Calu3 (cell line): ENCODE results near the gene RBFOX2. TPM values are rescaled to one million over a fixed set of nuclear protein-coding genes. Genes with fewer than 3 reads are reported as not detected.

Experiments
- Bru-seq: library from RNA; stranded (reverse); fragments of 400-500 nt; gene quantifications from one replicate; lab custom pipeline; 2021; lab: Mats Ljungman, UMichigan
- BruChase-seq, 2 experiments: library from RNA; stranded (reverse); fragments of 400-500 nt; gene quantifications; one replicate each; lab custom pipeline; 2021; lab: Mats Ljungman, UMichigan
- BruUV-seq: library from RNA; stranded (reverse); fragments of 400-500 nt; replicated peaks from 2 replicates; lab custom pipeline; 2021; lab: Mats Ljungman, UMichigan
- CTCF ChIA-PET: fragments of 300-600 bp; sonication (Branson Sonifier 250); formaldehyde crosslinking; loops from one replicate; lab custom pipeline; 2022; ENCODE audit warnings: antibody characterized with exemption; lab: Charles Lee
- DNase-seq: peaks from one replicate; pipeline ENCODE4 v3.0.0; 2022
- H3K27ac Mint-ChIP-seq: one replicate; pipeline ENCODE4 v1.8.0; 2022; ENCODE audit warnings: mixed read lengths; ENCODE audit not compliant: unreplicated experiment
- H3K27me3 Mint-ChIP-seq: one replicate; pipeline ENCODE4 v1.8.0; 2022; ENCODE audit warnings: mixed read lengths; ENCODE audit not compliant: unreplicated experiment
- H3K36me3 Mint-ChIP-seq: one replicate; pipeline ENCODE4 v1.8.0; 2022; ENCODE audit warnings: mild to moderate bottlenecking, moderate library complexity, mixed read lengths; ENCODE audit not compliant: insufficient read depth, unreplicated experiment
- H3K4me1 Mint-ChIP-seq: one replicate; pipeline ENCODE4 v1.8.0; 2022; ENCODE audit warnings: mild to moderate bottlenecking, low read depth, mixed read lengths; ENCODE audit not compliant: unreplicated experiment
- H3K4me3 Mint-ChIP-seq: one replicate; pipeline ENCODE4 v1.8.0; 2022; ENCODE audit warnings: mild to moderate bottlenecking, low read depth, moderate library complexity, mixed read lengths; ENCODE audit not compliant: unreplicated experiment
- H3K9me3 Mint-ChIP-seq: one replicate; pipeline ENCODE4 v1.8.0; 2022; ENCODE audit warnings: low read depth, mixed read lengths; ENCODE audit not compliant: unreplicated experiment
- CTCF ChIP-seq: fragments of 200-600 bp; IDR thresholded peaks from one replicate; pipeline ENCODE4 v1.8.0; 2022; ENCODE audit warnings: antibody characterized with exemption; ENCODE audit not compliant: unreplicated experiment
- intact Hi-C: fragments of 100-400 bp; cut with micrococcal nuclease; formaldehyde crosslinking; loops from one replicate; pipeline ENCODE4 v1.10.0; 2022; ENCODE audit not compliant: unreplicated experiment
- long read RNA-seq: library from polyadenylated mRNA; stranded (forward); transcript quantifications from one replicate; pipeline ENCODE4 v2.0.0, GENCODE V29; 2022
- total RNA-seq: library from RNA; stranded (reverse); gene quantifications from 2 replicates; pipeline ENCODE4 v1.2.3, GENCODE V29; 2022

RBFOX2 gene
- total RNA-seq (63.1 and 64.1 TPM in 2 replicates), Bru-seq, nascent RNA (percentile 90 among the genes with signal in this experiment), BruChase-seq, experiment 1, labeled RNA remaining after a 6-hour chase (percentile 82 among the genes with signal in this experiment), BruChase-seq, experiment 2, labeled RNA remaining after a 2-hour chase (percentile 81 among the genes with signal in this experiment)
- long read RNA-seq, partial matches to known transcripts = 0 of 269 reads
- long read RNA-seq, other reads (novel, unspliced or antisense) = 261 of 269 reads

- CTCF ChIA-PET = interaction anchor here (0.5 to 2.0 kb wide), 7 partner anchors 20 to 96 kb away, joined by 3 to 31 read pairs (median 6); no protein-coding TSS in a partner anchor
- peak; percentile 98 for DNase-seq
- Mint-ChIP-seq H3K4me1 (peaks cover 31% of the 10 kb centered on the region), H3K9me3 (no peaks in the 10 kb centered on the region), H3K27ac (peak within 1 kb of the TSS; percentile 74), H3K4me3 (peak within 1 kb of the TSS; percentile 87), H3K27me3 (no peaks in the 10 kb centered on the region), H3K36me3 (peaks cover 29% of the 10 kb centered on the region)
- intact Hi-C loops = loop anchor here (2.0 kb wide), 1 partner anchor 36 kb away; no protein-coding TSS in a partner anchor
- TF ChIP-seq CTCF = no peak
- BruUV-seq = no TSS peak
These were observed at the start of gene RBFOX2 for GRCh38 chr22:36028646-36029405. Gene RBFOX2, minus strand, starts transcription at chr22:36028824. Its CDS starts 399 bp downstream, at chr22:36028425.

- intact Hi-C loops = no loop called here
- no peak for TF ChIP-seq CTCF
- no peak overlapping the region for H3K27ac Mint-ChIP-seq
- BruUV-seq = no TSS peak
- H3K4me1 Mint-ChIP-seq = no peaks in the 10 kb centered on the region
- no peaks in the 10 kb centered on the region for H3K27me3 Mint-ChIP-seq
- H3K9me3 Mint-ChIP-seq = no peaks in the 10 kb centered on the region
- DNase-seq = no peak
- H3K4me3 Mint-ChIP-seq = no peak overlapping the region
- CTCF ChIA-PET = interaction anchor here (3.0 kb wide), 1 partner anchor 11 kb away, joined by 12 read pairs; no protein-coding TSS in a partner anchor
- H3K36me3 Mint-ChIP-seq = no peaks in the 10 kb centered on the region
These were observed 48.6 kb upstream of the RBFOX2 start for GRCh38 chr22:36077271-36077670.

- TF ChIP-seq CTCF = no peak
- no peaks in the 10 kb centered on the region for H3K36me3 Mint-ChIP-seq
- H3K27ac Mint-ChIP-seq = no peak overlapping the region
- H3K27me3 Mint-ChIP-seq = no peaks in the 10 kb centered on the region
- H3K4me3 Mint-ChIP-seq = no peak overlapping the region
- CTCF ChIA-PET = interaction anchor here (0.7 to 1.3 kb wide), 2 partner anchors 10 to 258 kb away, joined by 3 to 4 read pairs; no protein-coding TSS in a partner anchor
- H3K9me3 Mint-ChIP-seq = no peaks in the 10 kb centered on the region
- no TSS peak for BruUV-seq
- DNase-seq = no peak
- no peaks in the 10 kb centered on the region for H3K4me1 Mint-ChIP-seq
- intact Hi-C loops = no loop called here
These were observed 47.1 kb upstream of the RBFOX2 start for GRCh38 chr22:36075724-36076123.

- intact Hi-C loops = no loop called here
- Mint-ChIP-seq H3K27me3 (no peaks in the 10 kb centered on the region), H3K9me3 (no peaks in the 10 kb centered on the region), H3K27ac (no peak overlapping the region), H3K4me1 (no peaks in the 10 kb centered on the region), H3K36me3 (no peaks in the 10 kb centered on the region), H3K4me3 (no peak overlapping the region)
- CTCF ChIA-PET = interaction anchor here (0.7 to 1.3 kb wide), 2 partner anchors 9 to 258 kb away, joined by 3 to 4 read pairs; no protein-coding TSS in a partner anchor
- DNase-seq = no peak
- TF ChIP-seq CTCF = no peak
- no TSS peak for BruUV-seq
These were observed 46.6 kb upstream of the RBFOX2 start for GRCh38 chr22:36075230-36075629.
